ENCODE data around the gene DISP1.
"Not testable (repeated sequence)": the region's sequence is repeated elsewhere in the genome, so short reads cannot be mapped to it uniquely, and the experiment has no call there.

Gene DISP1

DNA sequence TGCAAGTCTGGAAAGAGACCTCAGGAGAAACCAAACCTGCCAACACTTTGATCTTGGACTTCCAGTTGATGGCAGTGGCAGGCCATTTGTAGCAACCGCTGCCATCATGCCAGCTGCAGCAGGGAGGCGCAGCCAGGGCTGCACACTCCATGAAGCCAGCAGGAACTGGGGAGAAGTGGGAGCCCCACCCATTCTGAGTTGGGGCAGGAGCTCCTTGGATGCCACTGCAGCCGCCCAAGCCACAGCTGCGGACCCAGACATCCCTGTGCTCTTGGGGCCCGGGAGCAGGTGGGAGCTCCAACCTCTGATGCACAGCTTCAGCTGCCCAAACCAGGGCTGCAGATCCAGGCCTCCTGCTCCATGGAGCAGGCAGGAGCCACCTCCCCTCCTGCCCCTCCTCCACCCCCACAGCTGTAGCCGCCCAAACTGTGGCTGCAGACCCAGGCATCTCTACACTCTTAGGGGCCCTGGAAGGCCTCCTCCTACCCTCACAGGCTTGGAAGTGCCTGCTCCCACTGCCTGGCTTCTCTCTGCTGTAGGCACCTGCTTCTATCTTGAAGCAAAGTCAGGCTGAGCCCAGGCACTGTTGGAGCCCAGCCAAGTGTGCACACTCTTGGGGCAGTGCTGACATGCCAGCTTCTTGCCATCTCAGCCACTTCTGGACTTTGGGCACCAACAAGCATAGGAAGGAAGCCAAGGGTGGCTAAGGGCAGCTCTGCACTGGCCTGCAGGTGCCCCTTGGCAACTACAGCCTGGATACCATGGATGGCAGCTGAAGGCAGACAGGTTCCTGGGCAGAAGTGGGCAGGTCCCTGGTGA, 20.0 kb upstream of the DISP1 start:
- no peak for DNase-seq

DNA sequence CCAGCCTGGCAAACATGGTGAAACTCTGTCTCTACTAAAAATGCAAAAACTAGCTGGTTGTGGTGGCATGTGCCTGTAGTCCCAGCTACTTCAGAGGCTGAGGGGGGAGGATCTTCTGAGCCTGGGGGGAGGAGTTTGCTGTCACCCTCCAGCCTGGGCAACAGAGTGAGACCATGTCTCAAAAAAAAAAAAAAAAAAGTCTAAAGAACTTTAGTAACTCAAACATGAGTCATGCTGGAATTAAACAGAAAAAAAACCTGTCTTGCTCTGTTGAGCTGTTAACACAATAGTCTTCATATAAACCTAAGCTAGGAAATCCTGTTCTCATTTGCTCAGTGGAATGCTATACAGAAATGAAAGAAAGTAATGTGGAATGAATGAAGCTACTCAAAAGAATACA, 16.7 kb upstream of the DISP1 start:
- DNase-seq = no peak

DNA sequence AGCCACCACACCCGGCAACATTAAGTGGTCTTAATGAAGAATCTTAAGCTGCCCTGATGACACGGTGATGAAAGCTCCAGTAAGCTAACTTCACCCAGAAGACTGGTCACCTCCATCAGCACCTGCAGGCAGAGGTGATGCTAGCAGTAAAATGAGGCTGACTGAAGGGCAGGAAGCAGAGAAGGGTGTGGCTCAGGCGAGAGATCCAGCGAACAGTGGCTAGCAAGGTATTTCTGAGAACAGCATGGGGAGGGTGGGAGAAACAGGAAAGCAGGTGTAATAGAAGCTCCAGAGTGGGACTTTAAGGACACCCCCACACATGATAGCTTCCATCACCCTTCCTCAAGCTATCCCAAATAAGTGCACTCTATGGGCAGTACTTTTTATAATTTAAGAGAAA, 15.9 kb upstream of the DISP1 start:
- no peak for DNase-seq

DNA sequence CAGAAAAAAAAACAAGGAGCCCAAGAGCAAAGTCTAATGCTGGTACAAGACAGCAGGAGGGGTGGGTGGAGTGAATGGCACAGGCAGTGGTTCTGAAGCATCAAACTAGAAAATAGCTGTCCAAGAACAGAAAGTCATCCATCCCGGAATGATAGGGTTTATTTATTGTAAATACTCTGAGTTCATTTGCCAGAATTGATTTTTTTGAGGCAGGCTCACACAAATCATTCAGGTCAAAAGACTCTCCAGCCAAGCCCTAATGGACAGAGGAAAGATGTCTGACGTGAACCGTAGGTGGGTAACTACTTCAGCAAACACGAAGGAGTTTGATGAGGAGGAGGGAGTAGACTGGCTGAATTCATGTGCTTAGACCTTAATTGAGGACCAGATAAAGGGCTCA, 13.8 kb upstream of the DISP1 start:
- no peak for DNase-seq

DNA sequence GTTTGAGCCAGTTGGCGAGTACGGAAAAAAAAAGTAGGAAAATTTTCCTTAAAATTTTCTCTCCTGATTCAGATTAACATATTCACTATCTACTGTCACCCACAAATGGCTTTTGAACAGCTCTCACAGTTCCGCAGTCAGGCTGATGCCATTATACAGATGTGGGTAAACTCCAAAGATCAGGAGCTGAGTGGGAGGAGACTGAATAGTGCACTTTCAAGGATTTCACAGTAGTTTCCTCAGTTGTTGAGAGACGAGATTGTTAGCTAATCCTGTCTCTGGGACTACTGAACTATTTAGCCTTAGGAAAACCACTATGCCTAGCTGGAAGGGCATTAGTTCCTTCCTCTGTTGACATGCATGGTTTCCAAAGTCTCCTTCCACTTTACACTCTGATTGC, 3.2 kb upstream of the DISP1 start:
- DNase-seq = no peak

DNA sequence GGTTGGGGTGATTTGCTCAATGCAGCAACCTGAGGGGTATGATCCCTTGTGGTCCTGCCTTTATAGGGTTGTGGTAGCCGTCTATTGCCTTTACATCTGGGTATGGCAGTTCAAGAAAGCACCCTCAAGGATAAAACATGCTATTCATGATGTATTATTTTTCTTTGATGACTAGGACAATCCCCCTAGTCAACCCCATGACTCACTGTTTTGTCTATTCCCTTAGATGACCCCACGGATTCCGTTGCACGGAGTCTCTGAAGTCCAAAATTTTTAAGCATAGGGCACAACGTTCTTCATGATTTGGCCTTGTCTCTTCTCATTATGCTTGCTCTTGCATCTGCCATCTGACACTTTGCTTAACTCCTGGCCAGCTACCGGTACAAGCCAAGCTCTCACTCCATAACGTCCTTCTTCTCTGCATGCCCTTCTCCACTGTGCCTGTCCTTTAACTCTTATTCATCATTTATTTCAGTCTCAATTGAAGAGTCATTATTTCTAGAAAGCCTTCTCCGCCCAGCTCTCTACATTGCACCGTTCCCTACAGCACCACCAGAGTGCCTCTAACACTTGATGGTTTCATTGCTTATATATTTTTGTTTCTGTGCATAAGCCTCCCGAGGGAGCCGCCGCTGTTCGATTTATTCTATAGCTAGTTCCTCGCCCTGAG, 838 bp upstream of the DISP1 start:
- no peak for DNase-seq

DNA sequence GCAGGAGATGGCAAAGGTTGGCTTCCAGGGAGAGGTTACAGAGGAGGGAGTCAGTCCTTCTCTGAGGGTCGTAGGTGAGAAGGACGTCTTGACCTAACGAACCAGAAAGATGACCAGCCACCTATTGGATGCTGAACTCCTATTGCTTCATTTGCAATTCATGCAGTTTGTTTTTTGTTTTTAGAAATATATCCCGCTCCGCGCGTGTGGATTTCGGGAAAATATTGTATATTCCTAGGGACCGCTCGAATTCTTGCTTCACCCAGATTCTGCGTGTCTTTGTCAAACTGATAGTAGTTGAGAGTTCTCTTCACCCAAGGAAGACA, 564 bp downstream of the DISP1 start:
- no peak for DNase-seq

DNA sequence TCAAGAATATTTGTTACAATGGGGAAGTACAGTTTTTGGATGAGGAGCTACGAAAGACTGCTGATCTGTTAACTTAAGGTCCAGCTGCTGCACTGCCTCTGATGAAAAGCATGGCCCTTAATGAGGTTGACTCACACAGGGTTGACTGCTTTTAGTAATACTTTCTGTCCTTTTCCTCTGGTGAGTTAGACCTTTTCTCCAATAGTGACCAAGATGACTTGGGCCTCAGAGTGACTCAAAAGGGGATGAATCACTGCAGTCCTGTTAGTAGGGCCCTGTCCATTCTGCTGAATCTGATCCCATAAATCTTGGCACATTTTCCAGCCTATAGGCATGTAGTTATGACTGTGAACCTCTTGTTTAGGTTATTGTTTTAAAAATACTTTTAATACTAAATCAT, 2.7 kb downstream of the DISP1 start:
- DNase-seq = no peak

DNA sequence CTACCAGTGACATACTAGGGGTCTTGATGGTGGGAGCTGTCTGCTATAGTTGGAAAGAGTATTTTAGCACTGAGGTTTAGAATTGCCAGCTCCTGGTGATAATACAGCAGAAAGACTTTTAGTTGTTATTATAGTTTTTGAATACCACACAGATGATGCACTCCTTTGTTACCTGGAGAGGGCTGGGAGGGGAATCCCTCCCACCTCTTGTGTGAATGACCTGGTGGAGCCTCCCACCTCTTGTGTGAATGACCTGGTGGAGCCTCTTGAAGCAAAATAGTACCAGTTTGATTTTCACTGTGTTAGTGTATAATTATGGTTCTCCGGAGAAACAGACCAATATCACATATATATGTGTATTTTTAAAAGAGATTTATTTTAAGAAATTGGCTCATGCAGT, 3.3 kb downstream of the DISP1 start:
- no peak for DNase-seq

DNA sequence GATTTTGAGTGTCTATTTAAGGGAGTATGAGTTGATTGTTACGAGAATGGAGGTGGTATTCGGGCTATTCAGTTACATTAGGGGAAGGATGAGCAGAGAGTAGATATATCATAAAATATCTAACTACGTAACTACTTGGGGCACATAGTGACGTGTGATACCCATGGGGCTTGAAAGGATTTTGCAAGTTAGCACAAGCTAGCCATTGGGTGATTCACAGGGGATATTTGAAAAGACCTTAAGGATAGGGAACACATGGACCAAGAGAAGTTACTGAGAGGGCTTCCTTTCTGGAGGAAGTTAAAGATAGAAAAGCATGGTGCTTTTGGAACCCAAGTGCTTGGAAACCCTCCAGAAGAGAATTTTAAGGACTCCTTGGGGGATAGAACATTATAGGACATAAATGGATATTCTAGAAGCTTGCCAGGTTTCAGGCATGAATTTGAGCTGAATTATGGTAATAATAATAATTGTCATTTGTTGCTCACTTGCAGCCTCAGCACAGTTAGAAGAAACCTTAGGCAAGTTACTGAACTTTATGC, 5.4 kb downstream of the DISP1 start:
- DNase-seq = no peak

DNA sequence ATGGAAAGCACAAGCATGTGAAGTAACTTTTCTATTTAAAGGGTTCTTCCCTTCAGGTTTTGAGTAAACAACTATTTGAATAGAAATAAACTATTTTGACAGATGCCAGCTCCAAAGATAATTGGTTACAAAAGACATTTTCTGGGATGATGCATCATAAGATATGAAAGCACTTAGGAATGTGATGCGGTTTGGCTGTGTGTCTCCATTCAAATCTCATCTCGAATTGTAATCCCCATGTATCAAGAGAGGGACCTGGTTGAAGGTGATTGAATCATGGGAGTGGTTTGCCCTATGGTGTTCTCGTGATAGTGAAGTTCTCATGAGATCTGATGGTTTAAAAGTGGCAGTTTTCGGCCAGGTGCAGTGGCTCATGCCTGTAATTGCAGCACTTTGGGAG, 6.4 kb downstream of the DISP1 start:
- DNase-seq = no peak

DNA sequence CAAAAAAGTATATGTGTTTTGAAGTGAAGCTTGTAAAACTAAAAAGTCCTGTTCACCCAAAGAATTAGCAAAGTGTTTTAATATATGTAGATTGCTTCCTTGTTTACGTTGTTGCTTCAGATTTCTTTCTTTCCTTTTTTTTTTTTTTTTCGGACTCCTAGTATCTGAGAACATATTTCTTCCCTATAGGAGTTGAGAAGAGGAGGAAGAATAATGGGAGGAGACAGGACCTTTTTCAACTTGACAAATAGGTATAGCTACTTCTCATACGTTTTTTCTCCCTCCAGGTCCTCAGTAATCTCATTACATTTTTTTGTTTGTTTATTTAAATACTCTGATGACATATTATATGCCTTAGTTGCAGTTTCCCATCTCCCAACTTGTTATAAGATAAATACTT, 8.9 kb downstream of the DISP1 start:
- DNase-seq = no peak

DNA sequence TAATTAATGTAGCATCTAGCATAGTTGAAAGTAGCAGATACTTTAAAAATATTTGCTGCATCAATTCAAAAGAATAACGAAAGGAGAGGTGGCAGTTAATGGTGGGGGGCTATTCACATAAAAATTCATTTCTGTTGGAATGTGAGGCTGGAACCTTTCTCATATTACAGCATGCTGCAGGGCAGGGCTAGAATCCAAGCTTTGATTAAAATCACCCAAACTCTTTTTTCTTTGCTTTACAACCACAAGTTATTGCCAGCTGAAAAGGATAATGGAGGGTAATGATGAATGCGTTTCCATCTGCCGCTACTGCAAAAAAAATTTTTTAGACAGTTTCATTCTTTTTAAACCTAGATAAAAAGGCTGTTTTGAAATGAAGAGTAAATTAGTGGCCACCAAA, 9.8 kb downstream of the DISP1 start:
- no peak for DNase-seq

DNA sequence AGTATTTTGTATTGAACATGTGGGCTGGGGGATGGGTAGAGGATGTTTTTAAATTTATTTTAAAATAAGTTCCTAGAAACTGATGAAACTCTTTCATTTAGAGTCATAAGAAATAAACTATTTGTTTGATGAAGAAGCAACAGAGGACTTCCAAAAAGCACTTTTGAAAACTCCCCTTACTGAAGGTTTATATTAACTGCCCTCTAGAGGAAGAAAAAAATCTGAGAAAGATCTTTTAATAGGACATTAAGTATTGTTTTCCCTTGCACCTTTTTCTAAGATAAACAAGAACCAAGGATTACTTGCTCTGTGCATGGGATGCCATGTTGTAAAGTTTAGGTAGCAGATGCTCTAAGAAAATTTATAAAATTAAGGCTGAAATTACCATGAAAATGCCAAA, 14.1 kb downstream of the DISP1 start:
- no peak for DNase-seq

DNA sequence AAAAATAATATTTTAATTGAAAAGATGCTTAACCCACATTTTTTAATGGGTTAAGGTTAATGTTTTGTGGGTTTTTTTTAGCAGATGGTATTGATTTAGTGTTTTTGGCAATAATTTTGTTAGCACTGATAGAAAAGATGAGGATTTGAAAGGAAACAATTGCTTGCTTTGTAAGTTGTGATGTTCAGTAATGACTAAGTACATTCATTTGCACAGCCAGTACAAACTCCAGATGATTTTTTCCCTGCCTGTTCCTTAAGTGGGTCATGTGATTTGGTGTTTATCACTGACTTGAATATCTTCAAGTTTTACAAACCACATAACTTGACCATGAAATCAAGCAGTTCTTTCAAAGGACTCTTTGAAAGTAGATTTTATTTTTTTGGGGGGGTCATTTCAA, 15.0 kb downstream of the DISP1 start:
- no peak for DNase-seq

DNA sequence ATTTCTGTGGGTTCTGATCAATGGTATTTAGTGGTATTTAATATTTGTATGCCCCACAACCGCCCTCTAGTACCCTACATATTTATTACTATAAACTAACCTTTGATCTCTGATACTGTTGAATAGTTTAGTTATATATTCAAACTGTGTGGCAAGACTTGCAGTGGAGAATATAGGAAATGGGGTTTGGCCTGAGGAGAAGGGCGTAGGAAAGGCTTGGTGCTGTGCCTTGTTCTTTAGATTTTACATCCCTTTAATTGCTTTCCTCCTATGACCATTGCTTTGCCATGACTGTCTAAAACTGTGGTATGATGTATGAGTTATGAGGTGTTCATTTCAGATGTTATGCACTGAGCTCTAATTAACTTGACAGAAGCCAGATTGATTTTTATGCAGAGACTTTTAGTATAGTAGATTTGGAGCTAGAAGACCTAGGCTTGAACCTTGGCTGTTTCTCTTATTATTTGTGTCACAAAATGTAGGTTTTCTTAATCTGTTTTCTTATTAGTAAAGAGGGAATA, 18.6 kb downstream of the DISP1 start:
- DNase-seq = no peak

DNA sequence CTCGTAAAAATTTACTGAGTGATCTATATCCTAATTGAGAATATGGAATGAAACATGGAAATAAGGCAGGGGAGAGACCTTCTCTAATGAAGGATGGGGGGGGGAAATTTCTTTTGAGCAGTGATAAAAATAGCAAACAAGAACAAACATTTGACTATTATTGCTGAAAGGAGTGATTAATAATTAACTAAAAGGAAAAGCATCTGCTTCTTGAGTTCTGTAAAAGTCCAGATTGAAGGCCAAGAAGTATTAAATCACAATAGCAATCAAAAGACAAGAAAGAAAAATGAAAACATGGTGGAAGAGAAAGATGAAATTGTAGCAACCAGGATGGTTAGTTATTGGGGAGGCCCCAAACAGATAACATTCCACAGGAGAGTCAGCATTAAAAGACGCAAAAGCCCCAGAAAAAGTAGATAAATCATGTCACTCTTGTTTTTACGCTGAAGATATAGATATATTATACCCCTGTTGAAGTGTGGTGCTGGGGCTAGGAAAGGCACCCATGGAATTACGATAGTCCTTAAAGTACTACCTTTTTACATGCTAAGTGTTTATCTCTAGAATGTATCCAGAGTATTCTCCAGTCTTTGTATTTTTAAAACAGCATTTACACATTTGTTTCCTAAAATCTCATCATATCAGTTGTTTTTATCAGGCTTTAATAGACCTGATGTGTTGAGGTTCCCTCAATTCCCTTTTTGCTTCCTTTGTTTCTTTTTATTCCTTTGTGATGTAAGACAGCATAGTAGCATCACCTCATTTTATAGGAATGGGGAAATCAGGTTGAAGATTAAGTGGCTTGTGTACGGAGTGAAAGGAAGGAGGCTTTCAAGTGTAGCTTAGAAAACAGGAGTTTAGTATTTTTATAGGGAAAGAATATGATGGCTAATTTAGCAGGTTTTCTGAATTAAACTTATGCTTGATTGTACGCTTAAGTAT, 28.9 kb downstream of the DISP1 start:
- DNase-seq = no peak

DNA sequence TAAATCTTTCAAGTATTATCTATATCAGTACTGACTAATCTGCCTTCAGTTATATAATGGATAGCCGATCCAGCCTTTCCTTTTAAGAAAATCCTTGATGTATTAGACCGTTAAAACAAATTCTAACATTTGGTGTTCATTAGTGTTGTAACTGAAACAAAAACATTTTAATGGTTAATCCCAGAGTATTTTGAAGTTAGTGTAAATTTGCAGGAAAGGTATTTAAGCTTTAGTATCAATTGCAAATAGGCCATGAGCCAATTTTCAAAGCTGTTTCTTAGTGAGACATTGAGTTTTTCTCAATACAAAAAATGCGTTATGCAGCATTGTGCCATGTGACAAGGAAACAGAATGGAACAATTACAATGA, 29.6 kb downstream of the DISP1 start:
- DNase-seq = no peak

DNA sequence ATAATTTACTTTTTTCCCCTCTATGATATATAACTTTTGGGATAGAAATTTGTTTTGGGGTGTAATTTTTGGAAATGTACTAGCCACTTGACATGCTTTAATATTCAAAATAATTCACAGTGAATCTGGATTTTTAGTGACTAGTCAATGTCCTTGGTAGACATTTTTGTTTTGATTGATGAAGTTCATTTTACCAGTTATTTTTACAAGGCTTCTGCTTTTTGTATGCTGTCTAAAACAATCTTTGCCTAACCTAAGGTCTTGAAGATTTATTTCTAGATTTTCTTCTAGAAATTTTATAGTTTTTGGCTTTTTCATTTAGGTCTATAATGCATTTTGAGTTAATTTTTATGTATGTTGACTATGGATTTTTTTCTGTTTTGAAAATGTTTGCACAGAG, 30.9 kb downstream of the DISP1 start:
- no peak for DNase-seq

DNA sequence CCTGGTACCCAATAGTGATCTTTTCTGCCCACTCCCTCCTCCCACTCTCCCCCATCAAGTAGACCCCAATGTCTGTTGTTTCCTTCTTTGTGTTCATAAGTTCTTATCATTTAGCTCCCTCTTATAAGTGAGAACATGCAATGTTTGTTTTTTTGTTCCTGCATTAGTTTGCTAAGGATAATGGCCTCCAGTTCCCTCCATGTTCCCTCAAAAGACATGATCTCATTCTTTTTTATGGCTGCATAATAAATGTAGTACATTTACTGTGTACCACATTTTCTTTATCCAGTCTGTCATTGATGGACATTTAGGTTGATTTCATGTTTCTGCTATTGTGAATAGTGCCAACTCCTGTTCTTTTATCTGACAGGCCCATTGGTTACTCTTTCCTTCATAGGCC, 35.7 kb downstream of the DISP1 start:
- DNase-seq = not testable (repeated sequence)

DNA sequence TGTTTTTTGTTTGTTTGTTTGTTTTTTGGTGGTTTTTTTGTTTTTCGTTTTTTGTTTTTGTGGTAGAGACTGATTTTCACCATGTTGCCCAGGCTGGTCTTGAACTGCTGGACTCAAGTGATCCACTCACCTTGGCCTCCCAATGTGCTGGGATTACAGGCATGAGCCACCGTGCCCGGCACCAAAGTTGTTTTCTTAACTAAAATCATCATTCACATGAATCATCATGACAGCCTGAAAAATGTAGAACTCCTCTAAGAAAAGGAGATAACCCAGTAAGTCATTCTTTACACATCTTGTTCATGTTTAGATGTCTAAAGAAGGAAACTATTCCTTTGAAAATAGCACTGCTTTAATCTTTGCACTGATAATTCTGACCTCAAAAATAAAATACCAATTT, 37.5 kb downstream of the DISP1 start:
- no peak for DNase-seq

DNA sequence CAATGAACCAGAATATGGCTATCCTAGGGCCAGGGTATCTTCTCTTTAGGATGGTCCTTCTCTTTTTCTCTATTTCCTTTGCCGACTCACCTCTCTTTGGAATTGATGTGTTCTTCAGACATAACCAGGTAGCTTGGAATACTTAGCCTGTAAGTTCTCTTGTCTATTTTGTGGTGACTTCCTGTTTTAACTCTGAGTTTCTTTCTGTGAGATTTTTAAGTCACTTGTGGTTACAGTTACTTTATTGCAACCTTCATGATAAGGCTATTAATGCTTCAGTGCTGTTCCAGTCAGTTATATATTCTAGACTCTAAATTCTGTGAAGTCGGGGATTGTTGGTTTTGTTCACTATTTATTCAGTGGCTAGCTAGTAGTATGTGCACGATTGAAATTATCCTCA, 46.2 kb downstream of the DISP1 start:
- no peak for DNase-seq

Data from activated gamma-delta T cell treated with Interleukin-2 at 50 U/mL for 16 hours (primary cell).